Islet precursor cell (in vitro differentiated cells): ENCODE results near the gene CCDC51.

Experiments used
- DNase-seq: peaks from one replicate; pipeline ENCODE4 v3.0.0-alpha.2; 2018

Gene CCDC51

DNA sequence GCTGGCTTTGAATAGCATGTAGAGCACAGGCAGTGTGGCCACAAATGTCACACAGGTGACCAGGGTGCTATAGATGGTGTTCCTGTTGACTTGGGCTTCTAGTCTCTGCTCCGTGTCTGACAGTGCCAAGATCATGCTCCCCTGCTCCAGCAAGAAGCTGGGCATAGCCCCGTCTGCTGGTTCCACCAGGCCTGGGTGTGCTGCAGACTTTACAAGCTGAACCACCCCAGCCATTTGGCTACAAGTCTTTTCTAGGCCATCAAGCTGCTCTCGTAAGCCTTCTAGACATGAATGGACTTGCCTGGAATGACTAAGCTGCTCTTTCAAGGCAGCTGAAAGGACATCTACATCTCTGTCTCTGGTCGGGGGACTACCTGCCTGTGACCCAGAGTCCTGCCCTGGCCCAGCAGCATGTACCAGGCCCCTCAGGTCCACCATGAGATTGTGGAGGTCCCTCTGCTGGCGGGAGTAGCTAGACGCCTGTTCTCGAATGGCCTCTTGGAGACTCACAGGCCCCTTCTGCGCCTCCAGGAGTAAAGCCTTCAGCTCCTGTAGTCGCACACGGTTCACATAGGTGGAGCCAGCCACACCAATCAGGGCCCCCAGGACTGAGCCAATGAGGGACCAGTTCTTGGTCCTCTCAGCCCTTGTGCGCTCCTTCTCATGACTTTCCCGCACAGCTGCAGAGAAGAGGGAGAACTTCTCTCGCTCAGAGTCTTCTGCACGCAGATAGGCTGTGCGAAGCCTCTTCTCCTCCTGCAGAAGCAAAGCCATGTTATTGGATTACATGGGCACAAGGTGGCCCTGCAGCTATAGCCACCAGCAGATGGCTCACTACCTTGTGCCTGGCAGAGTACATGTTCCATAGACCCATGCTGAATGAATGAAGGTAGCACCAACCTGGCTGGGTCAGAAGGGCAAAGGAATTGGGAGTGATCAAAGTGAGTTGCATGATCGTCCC is 7.2 kb downstream of the CCDC51 start:
- DNase-seq, result peak; percentile 81

GRCh38 chr3:48431224-48432029 is 8.5 kb downstream of the CCDC51 start:
- DNase-seq, result peak; percentile 29

DNA sequence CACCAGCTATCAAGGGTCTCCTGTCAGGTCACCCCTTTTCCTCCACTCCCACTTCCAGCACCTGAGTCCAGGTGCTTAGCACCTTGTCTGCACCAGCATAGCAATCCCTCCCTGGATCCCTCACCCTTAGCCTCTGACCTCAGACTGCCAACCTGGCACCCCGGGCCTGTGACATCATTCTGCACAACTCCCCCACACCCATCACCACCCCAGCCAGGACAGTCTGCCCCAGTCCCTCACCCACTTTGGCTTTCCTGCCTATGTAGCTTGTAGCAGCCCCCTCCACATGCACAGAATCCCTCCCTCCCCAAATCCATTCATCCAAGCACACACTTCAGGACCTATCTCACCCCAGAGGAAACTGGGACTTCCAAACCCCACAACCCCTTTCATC is 9.2 kb downstream of the CCDC51 start:
- DNase-seq, result peak; percentile 34

GRCh38 chr3:48429960-48430707 is 9.8 kb downstream of the CCDC51 start, which contains the start of gene PLXNB1:
Gene PLXNB1, minus strand, starts transcription at chr3:48430086. Its CDS starts 5,475 bp downstream, at chr3:48424611.
- peak; percentile 85 for DNase-seq

DNA sequence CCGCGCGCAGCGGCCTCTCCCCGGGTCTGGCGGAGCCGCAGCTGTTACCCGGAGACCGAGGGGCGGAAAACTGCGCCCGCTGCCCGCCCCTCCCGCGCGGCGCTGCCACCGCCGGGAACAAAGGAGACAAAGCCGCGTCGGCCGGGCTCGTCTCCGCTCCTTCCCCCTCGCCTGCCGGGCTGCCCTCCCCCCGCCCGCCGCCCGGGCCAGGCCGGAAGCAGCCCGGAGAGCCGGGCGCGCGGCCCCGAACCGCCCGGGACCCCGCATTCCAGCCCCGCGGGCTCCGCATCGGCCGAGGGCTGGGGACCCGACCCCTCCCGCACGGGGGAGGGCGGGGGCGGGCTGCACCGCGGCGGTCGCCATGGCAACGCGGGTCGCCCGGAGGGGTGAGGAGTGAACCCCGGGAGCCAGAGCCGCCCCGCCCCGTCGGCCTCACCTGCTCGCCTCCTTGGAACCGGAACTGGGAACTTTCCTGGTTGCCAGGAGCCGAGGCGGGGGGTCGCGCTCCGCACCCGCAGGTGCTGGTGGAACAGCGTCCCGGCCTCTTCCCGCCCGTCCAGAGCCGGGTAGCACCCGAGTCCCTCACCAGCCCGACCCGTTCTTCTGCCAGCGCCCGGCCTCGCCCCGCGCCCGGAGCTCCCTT is 10.5 kb downstream of the CCDC51 start:
- DNase-seq, result peak; percentile 72

- peak; percentile 75 for DNase-seq
Observed at GRCh38 chr3:48428572-48429316, 11.2 kb downstream of the CCDC51 start.

DNA sequence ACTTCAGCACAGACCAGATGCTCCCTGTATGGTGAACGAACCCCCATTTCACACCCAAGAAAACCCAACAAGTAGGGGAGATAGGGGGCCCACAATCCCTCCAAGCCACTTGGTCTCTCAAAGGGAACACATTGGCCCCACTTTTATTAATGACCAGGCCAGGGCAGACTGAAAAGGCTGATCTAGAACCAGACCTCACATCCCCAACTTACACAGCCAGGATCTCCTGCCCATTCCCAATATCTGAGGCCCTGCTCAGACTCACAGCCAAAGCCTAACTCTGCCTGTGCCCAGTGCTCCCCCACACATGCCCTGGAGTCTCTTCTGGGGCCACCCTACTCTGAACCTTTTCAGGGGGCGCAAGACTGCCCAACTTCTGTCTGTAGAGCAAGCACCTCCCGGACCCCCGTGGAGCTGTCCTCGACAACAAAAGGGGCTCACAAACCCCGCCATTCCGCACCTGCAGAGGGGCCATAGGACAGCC is 11.8 kb downstream of the CCDC51 start:
- no peak for DNase-seq

DNA sequence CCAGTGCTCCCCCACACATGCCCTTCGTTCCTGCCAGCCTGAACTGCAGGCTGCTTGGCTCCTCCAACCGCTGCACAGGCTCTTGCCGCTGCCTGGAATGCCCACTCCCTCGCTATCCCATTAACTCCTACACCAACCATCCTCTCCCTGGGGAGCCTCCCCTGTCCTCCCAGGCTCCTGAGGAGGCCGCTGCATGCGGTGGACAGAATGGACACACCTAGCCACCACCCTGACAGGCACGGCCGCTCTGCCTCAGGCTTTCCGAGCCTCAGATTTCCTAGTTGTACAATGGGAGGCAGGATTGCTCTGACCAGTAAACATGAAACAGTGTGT is 12.3 kb downstream of the CCDC51 start:
- no peak for DNase-seq

GRCh38 chr3:48426944-48427629 is 12.8 kb downstream of the CCDC51 start:
- DNase-seq, result no peak

- DNase-seq, result no peak
Observed at GRCh38 chr3:48426401-48426909, 13.5 kb downstream of the CCDC51 start.

DNA sequence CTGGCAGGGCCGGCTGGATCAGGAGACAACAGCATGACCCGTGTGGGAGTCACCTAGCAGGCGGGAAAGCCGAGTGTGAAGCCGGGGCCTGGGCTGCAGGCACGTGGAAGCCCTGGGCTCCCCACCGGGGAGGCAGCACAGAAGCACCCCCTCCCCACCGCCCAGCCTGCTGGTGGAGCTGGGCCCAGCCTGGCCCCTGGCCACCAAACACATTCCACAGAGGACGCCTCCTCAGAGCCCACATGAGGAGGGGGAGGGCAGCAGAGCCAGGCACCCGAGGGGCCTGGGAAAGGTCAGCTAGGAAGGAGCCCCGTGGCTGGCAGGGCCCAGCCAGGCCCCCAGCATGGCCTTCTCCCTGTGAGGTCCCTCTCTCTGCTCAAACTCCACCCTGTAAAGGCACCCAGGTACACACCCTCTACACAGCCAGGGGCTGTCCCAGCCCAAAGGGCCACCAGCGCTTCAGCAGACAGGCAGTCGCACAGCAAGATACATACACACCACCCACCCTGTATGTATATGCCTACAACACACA is 14.6 kb downstream of the CCDC51 start:
- DNase-seq, result no peak

- DNase-seq, result no peak
Observed at GRCh38 chr3:48423883-48424695, 15.8 kb downstream of the CCDC51 start.

DNA sequence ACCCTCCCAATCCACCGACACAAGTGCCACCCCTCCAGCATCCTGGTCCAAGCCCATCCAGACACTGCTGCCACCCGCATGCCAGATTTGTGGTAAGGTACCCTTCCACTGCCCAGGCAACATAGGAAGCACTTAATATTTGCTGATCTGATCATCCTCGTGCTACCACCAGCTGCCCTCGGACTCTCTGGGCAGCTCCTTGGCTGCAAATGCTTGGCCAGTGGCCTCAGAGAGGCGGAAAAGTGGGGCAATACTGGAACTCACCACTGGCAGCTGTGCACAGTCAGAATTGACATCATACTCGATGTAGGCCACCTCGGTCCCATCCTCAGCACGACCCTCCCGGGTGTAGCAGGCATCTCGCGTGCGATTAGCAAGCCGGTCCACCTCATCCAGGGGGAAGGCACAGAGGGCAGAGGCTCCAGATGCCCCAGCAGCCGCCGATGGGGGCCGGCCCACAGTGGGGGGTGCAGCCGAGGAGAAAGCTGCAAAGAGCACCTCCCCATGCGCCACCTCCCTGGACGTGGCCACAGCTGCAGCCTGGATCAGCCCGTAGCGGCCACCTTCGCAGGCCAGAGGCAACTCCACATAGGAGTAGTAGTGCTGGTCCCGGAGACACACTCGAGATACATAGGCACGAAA is 16.6 kb downstream of the CCDC51 start:
- DNase-seq, result no peak

DNA sequence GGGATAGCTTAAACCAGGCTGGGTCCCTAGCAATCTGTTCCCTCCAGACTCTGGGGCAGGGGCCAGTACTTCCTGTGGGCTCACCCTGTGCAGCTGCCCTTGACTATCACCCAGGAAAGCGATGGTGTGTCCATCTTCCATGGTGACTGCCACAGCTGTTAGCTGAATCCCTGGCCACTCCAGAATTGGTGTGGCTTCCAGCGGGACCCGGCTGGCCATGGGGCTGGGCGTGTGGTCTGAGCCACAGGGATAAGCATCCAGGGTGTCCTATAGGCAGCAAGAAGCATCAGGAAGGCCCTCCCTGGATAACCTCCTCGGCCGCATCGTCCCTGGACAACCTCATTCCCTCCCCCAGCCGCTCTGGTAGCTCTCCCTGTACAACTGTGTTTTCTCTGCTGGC is 17.2 kb downstream of the CCDC51 start:
- no peak for DNase-seq

- DNase-seq, result no peak
Observed at GRCh38 chr3:48422272-48422671, 17.6 kb downstream of the CCDC51 start.

GRCh38 chr3:48420561-48420960 is 19.4 kb downstream of the CCDC51 start:
- no peak for DNase-seq

- no peak for DNase-seq
Observed at GRCh38 chr3:48419597-48419996, 20.3 kb downstream of the CCDC51 start.

GRCh38 chr3:48419149-48419548 is 20.8 kb downstream of the CCDC51 start:
- DNase-seq, result no peak

GRCh38 chr3:48418651-48419050 is 21.3 kb downstream of the CCDC51 start:
- DNase-seq, result no peak
